GM19455 (cell line): Measurements from ENCODE around the gene ALG9.
A peak's percentile ranks its signal among the peaks of the same experiment; 100 is the strongest.
"Not testable (repeated sequence)": the region's sequence is repeated elsewhere in the genome, so short reads cannot be mapped to it uniquely, and the experiment has no call there.

Experiments
- ATAC-seq: cut with Tn5 transposase; IDR thresholded peaks from one replicate; pipeline ENCODE4 v1.9.1; 2021; ENCODE audit not compliant: unreplicated experiment

Gene ALG9

DNA sequence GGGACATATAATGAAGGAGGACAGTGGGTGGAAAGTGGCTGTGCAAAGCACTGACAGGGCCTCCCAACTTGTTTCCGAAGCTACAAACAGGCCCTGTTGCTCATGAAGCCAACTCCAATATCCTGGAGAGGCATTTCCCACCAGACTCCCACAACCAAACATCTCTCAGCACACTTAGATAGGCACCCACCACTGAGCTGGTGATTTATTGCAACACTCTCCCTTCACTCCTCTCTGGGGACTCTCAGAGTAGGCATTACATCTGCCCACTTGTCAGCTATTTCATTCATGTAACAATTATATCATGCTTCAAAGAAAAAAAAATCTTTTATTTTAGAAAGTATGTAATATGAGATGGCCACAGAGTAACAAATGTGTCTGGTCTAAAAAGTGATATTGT lies 73.1 kb downstream of the ALG9 start:
- ATAC-seq: no peak

DNA sequence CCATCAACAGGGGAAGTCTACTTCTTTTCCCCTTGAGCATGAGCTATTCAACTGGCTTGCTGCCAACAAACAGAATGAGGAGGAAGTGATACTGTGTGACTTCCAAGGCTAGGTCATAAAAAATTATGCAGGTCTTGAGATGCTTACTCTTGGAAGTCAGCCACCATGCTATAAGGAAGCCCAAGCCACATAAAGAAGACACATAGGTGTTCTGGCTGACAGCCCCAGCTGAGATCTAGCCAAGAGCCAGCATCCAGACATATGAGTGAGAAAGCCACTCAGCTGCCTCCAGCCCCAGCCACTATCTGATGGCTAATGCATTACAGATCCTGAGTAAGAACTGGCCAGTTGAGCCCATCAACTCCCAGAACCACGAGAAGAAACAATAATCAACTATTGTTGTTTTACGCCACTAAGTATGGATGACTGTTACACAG lies 74.2 kb downstream of the ALG9 start:
- ATAC-seq: no peak

DNA sequence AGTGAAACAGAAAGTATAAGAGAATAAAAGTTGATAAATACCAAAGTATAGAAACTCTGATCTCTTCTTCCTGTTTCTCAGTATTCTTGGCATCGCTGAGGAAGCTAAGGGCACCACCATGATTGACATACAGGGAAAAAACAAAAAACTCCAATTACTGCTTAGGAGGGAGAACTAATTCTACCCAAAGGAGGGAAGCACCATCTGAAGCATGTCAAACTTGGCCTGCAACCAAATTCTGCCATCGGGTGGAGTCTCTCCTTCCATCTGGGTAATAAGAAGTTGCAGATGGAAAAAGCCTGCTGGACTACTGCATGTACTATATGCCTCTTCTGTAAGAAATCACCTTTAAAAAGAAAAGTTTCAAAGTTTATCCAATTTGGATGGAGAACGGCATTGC lies 74.7 kb downstream of the ALG9 start:
- ATAC-seq: no peak

DNA sequence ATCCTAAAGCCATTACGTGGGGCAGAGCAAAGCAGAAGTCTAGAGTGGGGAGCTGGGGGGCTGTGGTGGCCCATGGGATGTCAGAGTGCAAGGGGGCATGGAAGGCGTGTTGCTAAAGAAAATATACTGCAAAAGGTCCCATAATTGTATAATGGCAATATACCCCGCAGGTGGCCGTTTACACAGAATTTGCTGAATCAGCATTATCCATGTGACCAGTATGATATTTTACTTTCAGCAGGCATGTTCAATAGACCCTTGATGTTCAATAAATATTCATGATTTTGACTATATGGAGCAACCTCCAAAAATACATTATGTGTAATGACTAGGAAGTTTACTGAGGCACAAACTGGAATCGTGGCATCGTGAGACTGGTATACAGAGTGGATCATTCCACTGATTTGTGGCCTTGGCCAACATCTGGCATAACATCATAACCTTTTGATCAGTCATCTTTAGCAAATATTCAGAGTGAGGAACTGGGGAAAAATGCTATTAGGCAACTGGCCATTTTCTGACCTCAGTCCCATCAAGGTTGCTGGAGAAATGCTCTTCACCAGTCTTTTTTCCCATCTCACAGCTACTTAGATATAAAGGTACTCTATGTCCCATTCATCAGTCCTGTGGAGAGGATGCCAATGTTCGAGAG lies 75.9 kb downstream of the ALG9 start:
- no peak for ATAC-seq

DNA sequence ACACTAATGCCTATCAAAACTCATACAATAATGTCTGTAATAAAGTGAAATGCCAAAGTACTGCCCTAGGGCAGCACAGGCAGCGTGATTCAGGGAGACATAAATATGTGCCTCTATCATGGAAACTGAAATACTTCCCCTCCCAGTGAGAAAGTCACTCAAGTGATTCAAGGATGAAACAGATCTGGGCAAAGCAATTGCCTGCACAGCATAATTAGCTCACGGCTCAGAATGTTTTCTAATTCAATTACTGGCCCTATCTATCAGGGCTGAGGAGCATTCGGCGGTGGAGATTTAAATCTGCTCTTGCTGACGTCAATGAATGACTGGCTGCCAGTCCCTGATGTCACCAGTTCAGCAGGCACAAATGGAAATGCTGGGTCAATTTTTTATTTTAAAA lies 77.5 kb downstream of the ALG9 start:
- ATAC-seq: no peak

DNA sequence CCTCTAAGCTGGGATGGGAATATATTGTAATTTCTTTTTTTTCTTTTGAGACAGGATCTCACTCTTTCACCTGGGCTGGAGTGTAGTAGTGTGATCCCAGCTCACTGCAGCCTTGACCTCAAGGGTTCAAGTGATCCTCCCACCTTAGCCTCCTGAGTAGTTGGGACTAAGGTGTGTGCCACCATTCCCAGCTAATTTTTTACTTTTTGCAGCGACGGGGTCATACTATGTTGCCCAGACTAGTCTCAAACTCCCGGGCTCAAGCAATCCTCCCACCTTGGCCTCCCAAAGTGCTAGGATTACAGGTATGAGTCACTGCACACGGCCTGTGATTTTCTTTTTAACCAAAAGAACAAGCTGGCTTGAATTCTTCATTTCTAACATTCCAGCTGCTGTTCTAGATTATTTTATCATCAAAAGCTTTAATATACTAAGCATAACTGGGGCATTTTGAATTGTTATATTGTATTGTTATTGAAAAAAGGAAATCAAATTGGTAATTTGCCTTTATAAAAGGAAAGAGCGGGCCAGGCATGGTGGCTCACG lies 78.4 kb downstream of the ALG9 start:
- ATAC-seq: no peak

DNA sequence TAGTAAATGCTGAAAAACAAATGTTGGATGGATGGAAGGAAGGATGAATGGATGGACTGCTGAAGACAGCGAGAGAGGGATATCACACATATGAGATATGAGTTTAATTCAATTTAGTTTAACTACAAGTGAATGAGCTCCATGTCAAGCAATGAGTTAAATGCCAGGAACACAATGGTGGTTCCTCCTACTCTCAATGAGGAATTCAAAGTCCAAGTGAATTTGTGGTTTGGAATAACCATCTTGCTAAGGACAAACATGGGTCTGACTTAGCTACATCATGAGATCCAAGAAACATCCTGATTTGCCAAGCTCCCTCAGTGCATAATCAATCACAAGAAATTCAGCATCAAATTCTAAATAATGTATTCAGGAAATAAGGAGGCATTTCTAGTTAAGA lies 79.1 kb downstream of the ALG9 start:
- ATAC-seq: no peak

DNA sequence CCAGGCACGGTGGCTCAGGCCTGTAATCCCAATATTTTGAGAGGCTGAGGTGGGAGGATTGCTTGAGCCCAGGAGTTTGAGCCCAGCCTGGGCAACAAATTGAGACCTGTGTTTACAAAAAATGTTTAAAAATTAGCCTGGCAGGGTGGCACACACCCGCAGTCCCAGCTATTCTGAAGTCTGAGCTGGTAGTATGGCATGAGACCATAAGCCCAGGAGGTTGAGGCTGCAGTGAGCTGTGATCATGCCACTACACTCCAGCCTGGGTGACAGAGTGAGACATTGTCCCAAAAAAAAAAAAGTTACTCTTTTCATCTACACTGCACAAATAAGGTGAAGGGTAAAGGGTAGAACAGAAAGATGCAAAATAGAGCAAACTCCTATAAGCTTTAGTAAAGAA lies 82.9 kb downstream of the ALG9 start:
- no peak for ATAC-seq

DNA sequence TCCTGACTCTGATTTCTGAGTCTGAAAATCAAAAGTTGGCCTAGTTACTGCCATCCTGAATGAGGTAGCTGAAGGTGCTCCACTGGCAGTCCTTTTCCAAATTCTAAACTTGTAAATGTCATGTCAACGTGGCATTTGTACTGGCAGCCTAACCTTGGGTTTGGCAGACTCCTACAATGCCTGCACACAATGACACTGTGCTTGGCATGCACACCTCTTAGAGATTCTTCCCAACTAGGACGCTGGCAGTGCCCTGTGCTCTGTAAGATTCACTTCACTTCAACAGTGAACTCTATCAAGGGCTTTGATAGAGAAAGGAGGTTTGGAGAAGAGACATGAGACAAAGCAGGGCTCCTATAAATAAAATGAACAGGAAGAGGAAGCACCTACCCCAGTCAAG lies 83.3 kb downstream of the ALG9 start:
- no peak for ATAC-seq

DNA sequence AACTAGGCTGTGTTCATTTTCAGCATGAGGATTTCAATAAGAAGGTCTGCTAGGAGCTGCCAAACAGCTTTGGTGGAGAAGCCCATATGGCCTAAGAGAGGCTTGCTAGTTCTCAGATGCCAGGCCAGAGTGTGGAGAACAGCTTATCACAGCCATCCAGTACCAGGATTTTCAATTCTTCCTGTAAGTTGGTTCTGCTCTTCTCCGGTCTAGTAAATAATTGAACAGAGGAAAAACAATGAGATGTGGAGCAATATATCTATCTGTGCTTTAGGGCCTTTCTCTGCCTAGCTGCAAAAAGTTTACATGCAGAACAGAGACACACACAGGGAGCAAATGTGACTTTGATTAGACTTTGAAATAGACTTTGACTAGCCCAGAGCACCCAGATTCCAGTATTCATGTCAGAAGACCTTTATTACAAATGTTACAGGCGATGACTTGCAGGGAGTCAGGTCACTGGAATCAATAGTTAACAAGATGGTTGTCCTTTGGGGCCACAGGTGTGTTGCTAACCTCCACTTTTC lies 85.4 kb downstream of the ALG9 start:
- no peak for ATAC-seq

DNA sequence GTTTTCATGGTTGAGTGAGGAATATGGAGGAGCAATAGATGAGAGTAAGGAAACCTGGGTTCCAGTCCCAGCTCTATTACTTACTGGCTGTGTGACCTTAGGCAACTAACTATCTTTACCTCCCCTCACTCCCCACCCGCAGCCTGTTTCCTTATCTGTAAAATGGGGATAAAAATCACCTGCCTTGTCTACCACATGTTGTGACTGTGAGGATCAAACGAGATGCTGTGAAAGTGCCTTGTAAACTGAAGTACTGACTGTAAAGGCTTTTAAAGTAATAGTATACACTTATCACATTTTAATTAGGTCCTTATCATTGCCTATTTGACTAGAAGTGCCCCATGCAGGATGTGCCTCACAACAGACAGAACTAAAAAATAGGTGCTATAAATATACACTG lies 86.3 kb downstream of the ALG9 start:
- no peak for ATAC-seq

DNA sequence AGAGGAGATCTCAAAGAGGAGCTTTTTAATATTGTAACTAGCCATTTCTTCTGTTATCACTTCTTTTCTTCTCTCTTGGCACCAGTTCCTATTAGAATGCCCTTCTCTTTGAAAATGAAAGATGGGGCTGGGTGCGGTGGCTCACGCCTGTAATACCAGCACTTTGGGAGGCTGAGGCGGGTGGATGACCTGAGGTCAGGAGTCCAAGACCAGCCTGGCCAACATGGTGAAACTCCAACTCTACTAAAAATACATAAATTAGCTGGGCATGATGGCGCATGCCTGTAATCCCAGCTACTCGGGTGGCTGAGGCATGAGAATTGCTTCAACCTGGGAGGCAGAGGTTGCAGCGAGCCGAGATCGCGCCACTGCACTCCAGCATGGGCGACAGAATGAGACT lies 87.1 kb downstream of the ALG9 start:
- ATAC-seq: not testable (repeated sequence)

DNA sequence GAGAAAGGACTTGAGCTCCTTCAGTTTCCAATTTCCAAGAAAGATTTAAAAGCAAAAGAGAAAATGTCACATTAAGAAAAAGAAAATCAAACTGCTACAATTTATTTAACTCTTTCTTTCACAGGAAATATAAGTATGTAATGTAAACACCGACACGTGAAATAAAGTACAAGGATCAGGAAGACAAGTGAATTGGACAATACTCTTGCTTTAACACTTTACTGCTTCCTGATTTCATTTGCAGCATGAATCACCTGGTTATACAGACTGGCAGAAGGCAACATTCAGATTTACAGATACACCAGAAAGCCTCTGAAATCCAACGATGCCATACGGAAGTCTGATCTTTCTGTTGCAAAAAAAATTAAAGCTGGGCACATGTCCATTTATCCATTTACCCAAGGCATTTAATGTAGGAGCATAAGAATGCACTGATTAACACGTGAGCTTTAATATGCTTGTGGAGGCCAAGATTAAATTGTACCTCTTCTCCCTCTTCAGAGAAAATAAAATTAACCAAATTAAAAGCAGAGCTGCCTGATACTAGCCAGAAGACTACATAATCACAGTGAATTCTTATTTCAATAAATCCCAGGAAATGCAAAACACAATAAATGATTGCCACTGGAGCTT lies 89.2 kb downstream of the ALG9 start:
- ATAC-seq: no peak

DNA sequence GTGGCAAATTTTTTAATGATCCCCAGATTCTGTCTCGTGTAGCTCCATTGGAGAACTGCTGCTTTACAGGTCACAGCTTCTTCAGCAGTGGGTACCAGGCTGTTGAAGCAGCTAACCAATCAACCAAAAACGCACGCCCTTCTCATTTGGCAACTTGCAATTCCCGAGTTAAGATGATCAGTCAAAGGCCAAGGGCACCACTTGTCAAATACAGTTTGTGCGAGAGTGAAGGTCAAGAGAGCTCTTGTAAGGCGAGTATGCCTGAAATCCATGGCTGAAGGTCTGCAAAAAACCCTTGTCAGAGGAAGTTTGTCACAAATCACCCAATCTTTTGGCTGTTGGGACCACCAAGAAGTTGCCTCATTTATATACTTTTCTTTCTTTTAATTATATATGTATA lies 92.3 kb downstream of the ALG9 start:
- no peak for ATAC-seq

DNA sequence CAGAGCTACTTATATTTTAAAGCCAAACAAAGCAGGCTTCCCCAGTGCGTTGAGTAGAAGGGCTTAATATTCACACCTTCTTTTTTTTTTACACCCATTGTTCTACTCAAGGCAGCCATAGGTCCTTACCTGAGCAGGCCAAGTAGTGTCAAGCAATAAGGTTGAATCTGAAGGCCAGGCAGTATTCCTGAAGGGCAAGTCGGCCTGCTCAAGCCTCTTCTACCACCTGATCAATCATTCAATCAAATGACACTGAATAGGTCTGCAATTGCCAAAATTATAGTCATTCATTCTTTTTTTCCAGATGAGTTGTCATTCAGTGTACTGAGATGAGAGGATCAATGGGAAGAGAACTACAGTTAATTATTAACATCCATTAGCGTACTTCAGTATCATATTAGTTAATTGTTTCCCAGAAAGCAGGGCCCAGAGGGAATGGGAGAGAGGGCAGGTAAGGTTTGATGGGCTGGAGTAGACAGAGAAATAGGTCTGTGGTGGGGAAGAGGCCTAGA lies 93.3 kb downstream of the ALG9 start:
- ATAC-seq: no peak

DNA sequence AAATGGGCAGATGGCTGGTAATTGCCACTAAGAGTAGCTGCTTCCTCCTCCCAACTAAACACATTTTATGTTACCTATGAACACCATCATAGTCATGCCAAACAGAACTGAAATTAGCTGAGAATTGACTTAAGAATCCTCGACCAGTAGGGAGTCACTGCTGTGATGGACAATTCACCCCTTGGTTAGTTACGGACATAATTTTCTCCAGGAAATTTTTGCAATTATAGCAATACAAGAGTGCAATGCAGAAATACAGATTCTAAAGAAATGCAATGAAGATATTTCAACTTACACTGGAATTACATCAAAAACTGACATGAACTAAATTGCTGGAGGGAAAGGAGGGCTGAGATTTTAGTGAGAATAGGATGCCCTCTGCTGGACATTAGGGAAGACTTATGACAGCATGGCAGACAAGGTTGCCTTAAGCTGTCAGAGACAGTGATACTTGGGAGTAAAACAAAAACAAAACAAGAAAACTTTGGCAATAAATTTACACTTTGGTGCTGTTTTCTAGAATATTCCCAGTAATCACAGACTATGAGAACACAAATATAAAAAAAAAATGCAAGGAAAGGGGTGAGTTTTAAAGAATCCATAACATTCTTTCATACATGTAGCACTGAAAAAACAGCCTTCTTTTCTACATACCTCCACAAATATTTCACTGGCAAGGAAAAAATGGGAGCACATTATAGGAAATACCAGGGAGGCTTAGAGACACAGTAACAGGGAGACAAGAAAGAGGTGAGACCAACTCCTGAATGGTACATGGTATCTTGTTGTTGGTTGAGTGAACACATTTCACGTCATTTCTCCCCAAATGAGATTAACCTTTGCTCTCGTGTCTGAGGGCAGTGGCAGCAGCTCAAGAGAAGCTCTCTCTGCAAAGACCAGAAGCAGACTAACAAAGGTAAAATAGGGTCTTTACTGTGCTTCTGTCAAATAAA lies 94.0 kb downstream of the ALG9 start:
- ATAC-seq: peak; percentile 46

DNA sequence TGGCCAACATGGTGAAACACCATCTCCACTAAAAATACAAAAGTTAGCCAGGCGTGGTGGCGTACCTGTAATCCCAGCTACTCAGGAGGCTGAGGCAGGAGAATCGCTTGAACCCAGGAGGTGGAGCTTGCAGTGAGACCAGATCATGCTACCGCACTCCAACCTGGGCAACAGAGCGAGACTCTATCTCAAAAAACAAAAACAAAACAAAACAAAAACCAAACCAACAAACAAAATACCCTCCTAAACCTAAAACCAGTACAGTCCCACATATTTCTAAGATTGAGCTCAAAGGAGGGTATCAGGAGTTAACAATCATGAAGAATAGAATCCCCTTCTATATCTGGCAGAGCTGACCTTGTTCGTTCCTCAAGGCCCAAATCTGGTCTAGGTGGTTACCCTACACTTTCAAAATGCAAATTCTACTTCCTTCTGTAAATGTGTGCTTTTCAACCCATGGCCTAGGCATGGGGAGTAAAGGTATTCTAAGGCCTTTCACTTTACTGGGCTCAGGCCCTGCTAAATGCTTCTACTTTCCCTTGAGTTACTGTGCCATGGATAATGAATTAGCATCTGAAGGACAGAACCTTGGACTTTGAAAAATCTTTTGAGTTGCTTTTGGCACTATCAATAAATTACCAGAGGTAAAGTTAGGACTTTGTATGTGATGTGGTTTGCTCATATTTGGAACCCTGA lies 94.8 kb downstream of the ALG9 start:
- ATAC-seq: peak; percentile 97

DNA sequence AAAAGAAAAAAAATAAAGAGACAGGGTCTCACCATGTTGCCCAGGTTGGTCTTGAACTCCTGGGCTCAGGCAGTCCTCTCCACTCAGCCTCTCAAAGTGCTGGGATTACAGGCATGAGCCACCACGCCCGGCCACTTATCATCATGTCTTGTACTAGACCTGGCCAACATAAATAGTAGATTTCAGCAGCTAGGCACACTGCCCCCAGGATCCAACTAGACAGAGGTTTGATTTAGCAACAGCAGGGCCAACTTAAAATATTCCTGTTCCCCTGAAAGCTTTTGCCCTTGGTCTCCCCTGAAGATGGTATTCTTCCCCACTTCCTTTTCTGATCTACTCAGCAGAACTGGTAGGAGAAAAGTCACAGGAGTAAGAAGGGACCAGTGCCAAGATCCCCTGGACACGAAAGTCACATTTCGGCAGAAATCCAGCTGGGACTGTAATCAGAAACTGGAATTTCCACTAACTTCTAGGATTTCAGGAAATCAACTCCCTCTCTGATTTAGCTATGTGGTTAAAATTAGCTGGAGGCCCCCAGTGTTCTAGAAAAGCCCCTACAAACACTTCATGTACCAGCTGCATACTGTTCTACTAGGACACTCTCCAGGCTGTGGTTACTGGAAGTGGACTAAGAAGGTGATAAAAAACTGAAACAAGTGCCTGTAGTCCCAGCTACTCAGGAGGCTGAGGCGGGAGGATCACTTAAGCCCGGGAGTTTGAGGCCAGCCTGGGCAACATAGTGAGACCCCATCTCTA lies 96.2 kb downstream of the ALG9 start:
- ATAC-seq: no peak

DNA sequence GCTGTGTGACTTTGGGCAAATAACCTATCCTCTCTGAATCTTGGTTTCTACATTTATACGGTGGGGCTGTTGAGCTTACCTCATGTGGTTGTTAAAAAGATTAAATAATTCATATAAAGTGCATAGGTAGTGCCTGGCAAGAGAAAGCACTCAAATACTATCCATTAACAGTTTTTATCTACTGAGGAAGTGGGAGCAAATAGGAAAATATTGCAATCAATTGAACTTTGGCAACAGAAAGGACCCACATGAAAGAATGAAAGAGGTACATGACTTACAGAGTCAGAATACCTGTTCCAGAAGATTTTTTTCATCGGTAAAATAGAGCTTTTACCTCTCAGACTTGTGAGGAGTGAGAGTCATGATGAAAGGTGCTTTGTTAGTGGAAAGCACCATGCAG lies 98.8 kb downstream of the ALG9 start:
- no peak for ATAC-seq

DNA sequence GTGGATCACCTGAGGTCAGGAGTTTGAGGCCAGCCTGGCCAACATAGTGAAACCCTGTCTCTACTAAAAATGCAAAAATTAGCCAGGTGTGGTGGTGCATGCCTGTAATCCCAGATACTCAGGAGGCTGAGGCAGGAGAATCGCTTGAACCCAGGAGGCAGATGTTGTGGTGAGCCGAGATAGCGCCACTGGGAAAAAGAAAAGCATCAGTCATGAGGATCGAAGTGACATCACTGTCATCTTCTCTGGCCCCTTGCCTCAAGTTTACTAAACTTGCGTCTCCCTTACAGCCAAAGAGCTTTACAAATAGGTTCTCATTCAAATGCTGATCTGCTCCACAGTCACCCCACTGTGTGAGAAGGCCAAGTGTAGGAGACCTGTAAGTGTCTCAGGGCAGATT lies 100.2 kb downstream of the ALG9 start:
- not testable (repeated sequence) for ATAC-seq
